Measurements from ENCODE around the gene EMILIN3.

The EMILIN3 gene

DNA sequence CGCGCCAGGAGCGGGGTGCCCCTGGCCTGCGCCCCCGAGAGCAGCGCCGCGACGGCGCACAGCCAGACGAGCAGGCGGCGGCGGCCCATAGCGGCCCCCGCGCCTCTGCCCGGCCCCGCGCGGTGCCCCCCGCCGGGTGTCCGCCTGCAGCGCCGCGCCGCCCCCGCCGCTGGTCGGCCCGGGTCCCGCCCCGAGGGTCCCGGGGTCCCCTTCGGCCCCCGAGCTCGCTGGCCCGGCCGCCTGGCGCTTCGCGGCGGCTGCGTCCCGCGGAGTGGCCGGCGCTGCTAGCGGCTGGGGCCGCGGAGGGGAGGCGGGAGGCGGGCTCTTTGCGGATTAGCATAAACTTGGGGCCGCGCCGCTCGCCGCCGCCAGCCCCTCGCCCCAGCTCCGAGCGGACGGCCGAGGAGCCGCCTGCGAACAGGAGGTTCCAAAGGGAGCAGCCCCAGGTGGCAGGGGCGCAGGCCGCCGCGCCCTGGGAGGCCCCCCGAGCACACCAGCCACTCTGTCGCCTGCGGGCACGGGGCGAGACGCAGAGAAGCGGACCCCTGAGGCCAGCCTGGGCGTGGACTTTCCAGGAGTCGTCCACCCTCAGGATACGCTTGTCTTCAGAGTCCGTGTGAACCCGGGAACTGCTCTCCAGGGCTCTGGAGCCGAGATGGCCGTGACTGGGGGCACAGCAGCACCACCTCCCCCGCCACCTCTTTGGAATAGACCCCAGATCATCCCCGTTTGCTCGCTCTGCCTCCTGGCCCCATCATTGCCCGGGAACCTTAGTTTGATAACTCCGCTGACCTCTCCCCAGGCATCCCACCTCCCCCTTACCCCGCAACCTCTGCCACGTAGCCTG is at the start of gene EMILIN3:
Gene EMILIN3 (minus strand): TSS at position 273 of the 847 bp plus-strand sequence. CDS start 184 bp downstream, at position 89.
- DNase-seq: no peak

- DNase-seq: no peak
Observed at GRCh38 chr20:41415191-41415590, 48.6 kb upstream of the EMILIN3 start.

- DNase-seq: no peak
Observed at GRCh38 chr20:41413169-41413568, 46.6 kb upstream of the EMILIN3 start.

DNA sequence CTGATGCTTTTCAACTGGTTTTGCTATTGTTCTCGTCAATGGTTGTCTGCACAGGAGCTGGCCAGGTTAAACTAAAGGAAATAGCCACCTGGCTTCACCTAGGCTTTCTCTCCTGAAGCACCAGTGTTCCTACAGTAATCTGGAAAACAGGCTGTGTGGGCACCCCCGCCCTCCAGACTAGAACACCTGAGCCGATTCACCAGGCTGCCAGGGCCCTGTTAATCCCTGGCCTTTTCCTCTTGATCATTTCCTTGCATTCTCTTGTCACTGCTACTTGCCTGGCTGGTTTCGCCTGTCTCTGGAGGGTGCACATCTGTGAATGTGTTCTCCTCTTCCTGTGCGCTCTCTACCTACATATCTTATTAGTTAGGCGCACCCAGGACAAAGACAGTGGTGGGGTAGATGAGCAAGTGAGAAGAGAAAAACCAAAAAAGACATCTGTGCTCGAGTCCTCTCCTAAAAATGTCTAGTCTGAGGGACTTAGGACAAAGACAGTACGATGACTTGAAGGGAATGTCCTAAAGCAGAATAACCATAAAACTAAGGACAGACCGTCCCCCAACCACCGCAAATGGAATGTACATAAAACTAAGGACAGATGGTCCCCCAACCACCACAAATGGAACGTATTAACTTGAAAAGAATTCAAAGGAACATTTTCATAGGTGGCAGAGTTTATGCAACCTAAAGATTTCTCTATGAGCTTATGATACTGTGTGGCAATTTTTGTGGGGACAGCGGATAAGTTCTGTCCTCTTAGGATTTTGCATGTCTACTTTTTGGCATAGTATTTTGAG is 45.9 kb upstream of the EMILIN3 start:
- DNase-seq: no peak

- no peak for DNase-seq
Observed at GRCh38 chr20:41411391-41411847, 44.8 kb upstream of the EMILIN3 start.

DNA sequence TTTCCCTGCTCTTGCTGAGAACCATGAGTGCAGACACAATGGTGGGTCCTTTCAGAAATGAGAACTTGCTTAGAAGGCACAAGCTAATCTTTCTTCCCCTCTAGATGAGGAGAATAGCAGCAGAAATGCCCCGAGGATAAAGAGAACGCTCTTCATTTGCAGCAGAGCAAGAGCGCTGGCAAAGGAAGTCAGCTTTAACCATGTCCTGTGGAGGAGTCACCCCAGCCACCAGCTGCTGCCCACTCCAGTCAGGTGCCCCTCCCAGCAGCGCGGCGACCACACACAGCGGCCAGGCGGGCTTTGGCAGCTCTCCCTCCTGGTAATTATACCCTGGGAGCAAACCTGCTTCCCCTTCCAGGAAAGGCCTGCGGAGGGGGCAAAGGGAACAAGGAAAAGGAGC is 42.4 kb upstream of the EMILIN3 start:
- DNase-seq: peak; percentile 60 to 69

DNA sequence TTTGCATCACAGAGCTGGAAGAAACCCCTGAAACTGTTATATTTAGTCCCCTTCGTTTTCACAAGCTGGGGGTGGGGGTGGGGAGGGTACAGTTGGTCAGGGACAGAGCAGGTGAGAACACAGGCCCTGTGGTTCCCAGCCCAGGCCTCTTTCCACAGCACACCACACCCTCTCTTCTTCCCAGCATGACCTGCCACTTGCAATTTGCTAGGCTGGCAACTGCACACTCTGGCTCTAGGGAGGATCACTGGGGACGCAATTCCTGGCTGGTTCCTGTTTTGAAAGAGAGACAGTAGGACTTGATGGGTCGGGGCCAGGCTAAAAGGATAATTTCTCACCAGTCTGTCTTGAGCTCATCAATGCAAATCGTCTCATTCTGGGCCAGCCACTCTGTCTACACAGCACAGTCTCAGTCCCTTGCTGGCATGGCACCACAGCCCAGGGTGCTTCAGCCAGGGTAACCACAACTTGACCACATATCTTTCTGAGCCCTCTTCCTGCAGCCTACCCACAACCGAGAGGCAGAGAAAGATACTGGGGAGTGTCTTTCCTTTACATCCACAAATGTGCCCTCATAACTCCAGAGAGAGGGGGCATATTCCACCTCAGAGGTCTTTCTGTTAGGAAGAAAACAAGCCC is 41.7 kb upstream of the EMILIN3 start:
- peak in 1 of 2 experiments; percentile 5 for DNase-seq

- DNase-seq: no peak
Observed at GRCh38 chr20:41407607-41408006, 41.0 kb upstream of the EMILIN3 start.

- DNase-seq: no peak
Observed at GRCh38 chr20:41406896-41407444, 40.4 kb upstream of the EMILIN3 start.

DNA sequence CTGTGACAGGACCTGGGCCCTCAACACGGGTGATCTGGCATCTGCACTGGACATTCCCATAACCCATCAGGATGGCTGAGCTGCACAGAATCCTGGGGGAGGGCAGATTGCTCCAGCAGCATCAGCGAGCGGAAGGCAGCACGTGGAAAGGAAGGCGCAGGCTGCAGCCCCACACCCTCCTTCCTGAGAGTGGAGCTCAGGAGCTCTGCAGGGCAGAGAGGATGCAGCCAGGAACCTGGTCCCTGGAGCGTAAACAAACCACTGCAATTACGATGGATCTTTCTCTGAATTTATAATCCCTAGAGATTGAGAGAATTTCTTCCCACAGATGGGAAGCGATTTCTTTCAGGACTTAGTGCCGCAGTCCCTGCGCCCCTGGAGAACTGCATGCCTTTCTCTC is 39.7 kb upstream of the EMILIN3 start:
- no peak for DNase-seq

GRCh38 chr20:41405436-41405835 is 38.8 kb upstream of the EMILIN3 start:
- peak; percentile 42 to 84 for DNase-seq

DNA sequence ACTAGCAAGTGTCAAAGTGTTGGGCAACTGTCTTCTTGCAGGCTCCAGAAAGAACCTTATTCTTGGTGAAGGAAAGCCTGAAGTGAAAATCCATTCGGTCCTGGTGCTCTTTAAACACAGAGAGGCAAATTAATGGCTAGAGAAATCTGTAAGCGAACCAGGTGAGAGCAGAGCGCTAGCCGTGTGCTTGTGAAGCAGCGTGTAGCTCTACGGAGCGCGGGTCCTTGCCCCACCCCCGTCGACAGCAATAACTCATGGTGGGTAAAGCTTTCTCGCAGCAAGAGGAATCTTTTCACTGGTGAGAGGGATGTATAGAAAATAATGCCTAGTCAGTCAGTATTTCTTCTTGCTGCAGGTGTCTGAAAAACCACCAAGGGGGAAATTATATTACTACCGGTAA is 37.0 kb upstream of the EMILIN3 start:
- no peak for DNase-seq

- no peak for DNase-seq
Observed at GRCh38 chr20:41398408-41398807, 31.8 kb upstream of the EMILIN3 start.

- DNase-seq: no peak
Observed at GRCh38 chr20:41395667-41396664, 29.3 kb upstream of the EMILIN3 start.

- DNase-seq: no peak
Observed at GRCh38 chr20:41394931-41395666, 28.5 kb upstream of the EMILIN3 start.

GRCh38 chr20:41394081-41394480 is 27.5 kb upstream of the EMILIN3 start:
- DNase-seq: no peak

DNA sequence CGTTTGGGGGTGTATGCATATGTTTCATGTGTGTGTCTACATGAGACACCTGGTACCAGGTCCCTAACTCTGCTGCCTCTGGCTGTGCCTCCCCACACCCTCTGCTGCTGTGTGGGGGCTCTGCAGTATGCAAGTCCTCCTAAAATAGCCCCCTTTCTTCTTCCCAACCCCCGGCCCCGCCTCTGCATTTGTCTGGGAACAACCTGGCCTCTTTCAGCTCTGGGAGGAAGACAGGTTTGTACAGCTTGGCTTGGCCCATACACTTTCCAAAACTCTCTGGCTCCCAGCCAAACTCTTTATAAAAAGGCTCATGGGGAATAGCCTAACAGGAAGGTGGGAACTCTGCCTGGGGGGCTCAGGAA is 27.1 kb upstream of the EMILIN3 start:
- no peak for DNase-seq

DNA sequence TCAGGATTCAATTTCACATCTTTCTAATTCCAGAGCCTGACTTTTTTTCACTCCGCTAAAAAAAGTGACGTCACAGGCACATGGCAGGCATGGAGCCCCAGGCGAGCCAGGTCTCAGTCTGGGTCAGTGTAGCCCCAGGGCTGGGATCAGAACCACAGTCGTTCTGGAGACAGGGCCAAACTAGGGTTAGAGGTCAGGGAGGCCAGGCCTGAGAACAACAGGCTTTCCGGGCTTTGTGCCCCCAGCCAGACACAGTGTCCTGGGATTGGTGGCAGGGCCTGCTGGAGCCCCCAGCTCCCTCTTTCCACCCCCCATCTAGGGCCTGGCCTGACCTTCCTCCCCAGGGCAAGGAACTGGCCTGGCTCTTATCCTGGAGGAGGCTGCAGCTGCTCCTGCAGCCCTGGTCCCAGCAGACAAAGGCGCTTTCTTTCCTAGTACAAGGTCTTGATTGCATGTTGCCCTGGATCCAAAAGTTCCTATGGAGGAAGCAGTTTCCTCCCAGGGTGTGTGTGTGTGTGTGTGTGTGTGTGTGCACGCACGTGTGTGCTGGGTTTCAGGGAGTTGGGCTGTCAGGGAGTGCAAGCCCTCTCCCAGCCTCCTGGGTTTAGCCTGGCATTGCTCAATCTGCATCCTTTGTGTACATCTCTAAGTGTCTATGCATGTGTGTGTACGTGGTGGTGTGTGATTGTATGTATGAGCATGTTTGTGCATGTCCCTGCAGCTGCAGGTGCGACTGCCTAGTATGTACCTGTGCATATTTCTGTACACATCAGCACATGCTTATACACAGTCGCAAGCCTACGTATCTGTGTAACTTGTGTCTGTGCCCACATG is 26.5 kb upstream of the EMILIN3 start:
- no peak for DNase-seq

DNA sequence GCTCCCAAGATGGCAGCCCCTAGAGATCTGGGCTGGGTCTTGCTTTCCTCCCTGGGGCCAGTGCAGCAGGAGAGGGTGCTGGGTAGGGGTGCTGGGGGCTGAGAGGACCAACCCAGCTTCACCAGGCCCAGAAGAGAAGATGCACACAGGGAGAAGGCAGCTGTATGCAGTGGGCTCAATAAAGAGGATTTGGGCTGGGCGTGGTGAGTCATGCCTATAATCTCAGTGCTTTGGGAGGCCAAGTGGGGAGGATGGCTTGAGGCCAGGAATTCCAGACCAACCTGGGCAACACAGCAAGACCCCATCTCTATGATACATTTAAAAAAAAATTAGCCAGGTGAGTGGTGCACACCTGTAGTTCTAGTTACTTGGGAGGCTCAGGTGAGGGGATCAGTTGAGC is 25.7 kb upstream of the EMILIN3 start:
- DNase-seq: no peak

GRCh38 chr20:41391587-41392001 is 25.0 kb upstream of the EMILIN3 start:
- DNase-seq: no peak
